Transverse colon (tissue), 3 donors: ENCODE data around the gene SUPT4H1.

Experiments
- CTCF ChIP-seq, 5 experiments: fragments of 200-600 bp in 3 of 5; fragments of 450-650 bp in 2 of 5; sonication (generic) in 3 of 5; IDR thresholded peaks; 1 replicate in 2 of 5; 2 replicates in 3 of 5; pipeline ENCODE4 v1.5.1; 2016 to 2017; ENCODE audit warnings: antibody characterized with exemption in 5 of 5, inconsistent platforms in 3 of 5, mild to moderate bottlenecking in 2 of 5, moderate library complexity in 1 of 5
- POLR2A ChIP-seq: fragments of 450-650 bp; IDR thresholded peaks from one replicate; pipeline ENCODE4 v1.6.1; 2016; ENCODE audit warnings: antibody characterized with exemption, mild to moderate bottlenecking, moderate library complexity

DNA sequence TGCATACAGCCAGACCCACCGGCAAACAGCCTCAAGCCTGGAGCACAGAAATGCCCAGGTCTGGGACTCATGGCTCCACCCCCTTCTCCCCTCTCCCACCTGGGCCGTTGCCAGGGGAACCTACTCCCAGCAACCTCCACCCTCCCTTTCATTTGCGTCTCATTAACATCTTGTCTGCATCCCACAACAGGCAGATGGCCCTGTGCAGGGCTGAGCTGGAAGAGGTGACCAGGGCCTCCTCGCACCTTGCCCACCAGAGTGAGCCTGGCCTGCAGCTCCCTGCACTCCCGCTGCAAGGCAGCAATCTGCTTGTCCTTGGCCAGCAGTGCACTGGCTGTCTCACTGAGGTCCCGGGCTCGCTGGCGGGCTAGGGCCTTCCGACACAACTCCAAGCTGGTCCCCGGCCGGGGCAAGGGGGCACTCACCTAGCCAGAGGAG is 26.7 kb downstream of the SUPT4H1 start:
- TF ChIP-seq POLR2A (no peak), CTCF (IDR thresholded peaks at IDR 0.05) (no peak)
